NB4 (cell line): ENCODE results near the gene SPAG17.

Experiments used
- CTCF ChIP-seq: IDR thresholded peaks from one replicate; pipeline ENCODE4 v1.5.1; 2012; ENCODE audit warnings: low read depth, low read length
- MYC ChIP-seq: IDR thresholded peaks from 2 replicates; pipeline ENCODE4 v1.6.1; 2011; ENCODE audit warnings: low read depth, low read length
- POLR2A ChIP-seq: IDR thresholded peaks from 2 replicates; pipeline ENCODE4 v1.6.1; 2011; ENCODE audit warnings: mild to moderate bottlenecking; ENCODE audit not compliant: insufficient read length; ENCODE audit errors: extremely low read depth

DNA sequence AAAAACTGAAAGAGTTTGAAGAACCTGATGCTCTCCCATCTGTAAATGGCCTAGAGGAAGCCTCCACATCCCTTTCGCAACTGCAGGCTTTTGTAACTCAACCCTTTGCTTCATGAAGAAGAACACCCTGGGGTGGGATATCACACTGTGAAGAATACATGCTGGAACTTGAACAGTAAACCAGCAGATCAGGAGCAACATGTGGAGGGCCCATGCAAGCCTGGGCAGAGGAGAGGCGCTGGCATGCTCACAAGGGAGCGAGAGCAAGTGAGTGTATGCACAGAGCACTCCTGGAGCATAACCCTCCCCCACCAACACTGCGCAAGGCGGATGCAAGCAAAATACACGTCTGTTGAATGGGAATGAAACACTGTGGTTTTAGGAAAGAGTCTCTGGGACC is 24.6 kb upstream of the SPAG17 start:
- TF ChIP-seq POLR2A (no peak), CTCF (no peak), MYC (no peak)
